Neural cell (in vitro differentiated cells): ENCODE measurements around the gene TMIGD1. TPM values are rescaled to one million over a fixed set of nuclear protein-coding genes. Genes with fewer than 3 reads are reported as not detected.

Source experiments
- H2AFZ ChIP-seq: fragments of 200-600, 300-800 bp; sonication (generic), shearing (Covaris generic); 2 replicates; pipeline ENCODE4 v1.6.0; 2014; ENCODE audit warnings: low read depth, mild to moderate bottlenecking, antibody characterized with exemption, low read length, moderate library complexity
- H3F3A ChIP-seq: fragments of 200-600 bp; shearing (Covaris generic); 2 replicates; pipeline ENCODE4 v1.6.1; 2016; ENCODE audit warnings: mild to moderate bottlenecking, moderate library complexity, mixed read lengths, antibody characterized with exemption, low read length; ENCODE audit not compliant: insufficient read depth, poor library complexity, severe bottlenecking
- H3K27ac ChIP-seq: fragments of 200-600, 300-800 bp; sonication (generic), shearing (Covaris generic); 2 replicates; pipeline ENCODE4 v1.5.1; 2014; ENCODE audit warnings: mild to moderate bottlenecking, low read length, moderate library complexity
- H3K27me3 ChIP-seq: fragments of 300-800, 200-600 bp; sonication (generic), shearing (Covaris generic); 2 replicates; pipeline ENCODE4 v1.6.0; 2014; ENCODE audit warnings: mild to moderate bottlenecking, low read depth, low read length, moderate library complexity; ENCODE audit not compliant: insufficient read depth
- H3K36me3 ChIP-seq: fragments of 300-800, 200-600 bp; sonication (generic), shearing (Covaris generic); 2 replicates; pipeline ENCODE4 v1.5.1; 2014; ENCODE audit warnings: mild to moderate bottlenecking, antibody characterized with exemption, low read length, moderate library complexity; ENCODE audit not compliant: insufficient read depth
- H3K4me2 ChIP-seq: fragments of 300-800, 200-600 bp; sonication (generic), shearing (Covaris generic); 2 replicates; pipeline ENCODE4 v1.6.0; 2014; ENCODE audit warnings: mild to moderate bottlenecking, low read length
- H3K4me3 ChIP-seq: fragments of 300-800, 200-600 bp; sonication (generic), shearing (Covaris generic); 2 replicates; pipeline ENCODE4 v1.5.1; 2014; ENCODE audit warnings: mild to moderate bottlenecking, low read length, moderate library complexity
- H3K79me2 ChIP-seq: fragments of 200-600 bp; shearing (Covaris generic); replicated peaks from 2 replicates; pipeline ENCODE4 v1.6.0; 2014; ENCODE audit warnings: mild to moderate bottlenecking, low read length, moderate library complexity; ENCODE audit not compliant: insufficient read depth
- H3K9ac ChIP-seq: fragments of 300-800, 200-600 bp; sonication (generic), shearing (Covaris generic); 2 replicates; pipeline ENCODE4 v1.6.1; 2016; ENCODE audit warnings: mild to moderate bottlenecking, low read length, mixed read lengths
- H3K9me2 ChIP-seq: fragments of 200-600 bp; shearing (Covaris generic); 2 replicates; pipeline ENCODE4 v1.6.1; 2016; ENCODE audit warnings: mild to moderate bottlenecking, low read length, mixed read lengths; ENCODE audit not compliant: insufficient read depth
- H3K9me3 ChIP-seq: fragments of 200-600, 300-800 bp; sonication (generic), shearing (Covaris generic); 2 replicates; pipeline ENCODE4 v1.6.1; 2016; ENCODE audit warnings: mild to moderate bottlenecking, mixed run types, low read length, moderate library complexity, mixed read lengths
- H4K20me1 ChIP-seq: fragments of 200-600 bp; shearing (Covaris generic); 2 replicates; pipeline ENCODE4 v1.6.1; 2016; ENCODE audit warnings: mild to moderate bottlenecking, mixed run types; ENCODE audit not compliant: insufficient read depth
- CTCF ChIP-seq: fragments of 450-650 bp; IDR thresholded peaks from 2 replicates; pipeline ENCODE4 v1.5.1; 2014; ENCODE audit warnings: antibody characterized with exemption, mild to moderate bottlenecking, moderate library complexity; ENCODE audit not compliant: poor library complexity, severe bottlenecking
- EP300 ChIP-seq: fragments of 450-650 bp; conservative IDR thresholded peaks from 2 replicates; pipeline ENCODE4 v1.6.1; 2014; ENCODE audit warnings: antibody characterized with exemption, mild to moderate bottlenecking, moderate library complexity; ENCODE audit not compliant: poor library complexity, severe bottlenecking
- EZH2 ChIP-seq: fragments of 200-600, 300-800 bp; shearing (Covaris generic), sonication (generic); IDR thresholded peaks from 2 replicates; pipeline ENCODE4 v1.6.1; 2014; ENCODE audit warnings: antibody characterized with exemption, low read length, borderline replicate concordance, mild to moderate bottlenecking; ENCODE audit not compliant: insufficient read depth, poor library complexity, severe bottlenecking
- MXI1 ChIP-seq: fragments of 450-650 bp; conservative IDR thresholded peaks from 2 replicates; pipeline ENCODE4 v1.6.1; 2014; ENCODE audit warnings: antibody characterized with exemption, mild to moderate bottlenecking; ENCODE audit not compliant: poor library complexity, severe bottlenecking
- POLR2AphosphoS5 ChIP-seq: IDR thresholded peaks from 2 replicates; pipeline ENCODE4 v1.6.1; 2012
- RAD21 ChIP-seq: fragments of 450-650 bp; conservative IDR thresholded peaks from 2 replicates; pipeline ENCODE4 v1.6.1; 2014; ENCODE audit warnings: antibody characterized with exemption, mild to moderate bottlenecking, moderate library complexity
- REST ChIP-seq: IDR thresholded peaks from 2 replicates; pipeline ENCODE4 v1.6.1; 2012; ENCODE audit warnings: borderline replicate concordance
- SMC3 ChIP-seq: fragments of 450-650 bp; conservative IDR thresholded peaks from 2 replicates; pipeline ENCODE4 v1.6.1; 2014; ENCODE audit warnings: antibody characterized with exemption, mild to moderate bottlenecking, moderate library complexity; ENCODE audit not compliant: poor library complexity
- TAF1 ChIP-seq: IDR thresholded peaks from 2 replicates; pipeline ENCODE4 v1.6.1; 2012; ENCODE audit warnings: low read depth
- polyA plus RNA-seq: library from polyadenylated mRNA; depleted of rRNA; stranded (reverse); fragments of >200 nt; gene quantifications from 2 replicates; pipeline ENCODE4 v1.2.3, GENCODE V29; 2014

The TMIGD1 gene
- polyA plus RNA-seq, 1 donor from 2014 or later: not detected

- H3K4me3 ChIP-seq: no peak overlapping the region
- H3K4me2 ChIP-seq: no peak overlapping the region
- H3K36me3 ChIP-seq: no peaks in the 10 kb centered on the region
- no peaks in the 10 kb centered on the region for H3K27me3 ChIP-seq
- H3K27ac ChIP-seq: no peak overlapping the region
- H2AFZ ChIP-seq: no peak overlapping the region
- no peak overlapping the region for H3K9ac ChIP-seq
- H4K20me1 ChIP-seq: no peaks in the 10 kb centered on the region
- H3F3A ChIP-seq: no peaks in the 10 kb centered on the region
- H3K9me3 ChIP-seq: no peaks in the 10 kb centered on the region
- no peaks in the 10 kb centered on the region for H3K9me2 ChIP-seq
- TF ChIP-seq SMC3 (no peak), RAD21 (no peak), EP300 (no peak), POLR2AphosphoS5 (no peak), CTCF (no peak), MXI1 (no peak), TAF1 (no peak), EZH2 (no peak), REST (no peak)
- no peaks in the 10 kb centered on the region for H3K79me2 ChIP-seq
Observed at GRCh38 chr17:30354701-30355100, 20.8 kb upstream of the TMIGD1 start.

- Histone ChIP-seq H3F3A (no peaks in the 10 kb centered on the region), H3K9me3 (no peaks in the 10 kb centered on the region), H3K4me3 (no peak overlapping the region), H3K27me3 (no peaks in the 10 kb centered on the region), H3K9me2 (no peaks in the 10 kb centered on the region), H2AFZ (no peak overlapping the region), H4K20me1 (no peaks in the 10 kb centered on the region), H3K36me3 (no peaks in the 10 kb centered on the region), H3K79me2 (no peaks in the 10 kb centered on the region), H3K27ac (no peak overlapping the region), H3K4me2 (no peak overlapping the region), H3K9ac (no peak overlapping the region)
- TF ChIP-seq TAF1 (no peak), MXI1 (no peak), POLR2AphosphoS5 (no peak), EP300 (no peak), SMC3 (no peak), CTCF (no peak), REST (no peak)
Observed at GRCh38 chr17:30352240-30352814, 18.5 kb upstream of the TMIGD1 start.
